ENCODE data around the gene CBARP. TPM values are rescaled to one million over a fixed set of nuclear protein-coding genes. Genes with fewer than 3 reads are reported as not detected.

The CBARP gene
- total RNA-seq, 4 donors from 2014 or later, result 0.58 to 1.0 (median 0.99) TPM; not detected in 1

DNA sequence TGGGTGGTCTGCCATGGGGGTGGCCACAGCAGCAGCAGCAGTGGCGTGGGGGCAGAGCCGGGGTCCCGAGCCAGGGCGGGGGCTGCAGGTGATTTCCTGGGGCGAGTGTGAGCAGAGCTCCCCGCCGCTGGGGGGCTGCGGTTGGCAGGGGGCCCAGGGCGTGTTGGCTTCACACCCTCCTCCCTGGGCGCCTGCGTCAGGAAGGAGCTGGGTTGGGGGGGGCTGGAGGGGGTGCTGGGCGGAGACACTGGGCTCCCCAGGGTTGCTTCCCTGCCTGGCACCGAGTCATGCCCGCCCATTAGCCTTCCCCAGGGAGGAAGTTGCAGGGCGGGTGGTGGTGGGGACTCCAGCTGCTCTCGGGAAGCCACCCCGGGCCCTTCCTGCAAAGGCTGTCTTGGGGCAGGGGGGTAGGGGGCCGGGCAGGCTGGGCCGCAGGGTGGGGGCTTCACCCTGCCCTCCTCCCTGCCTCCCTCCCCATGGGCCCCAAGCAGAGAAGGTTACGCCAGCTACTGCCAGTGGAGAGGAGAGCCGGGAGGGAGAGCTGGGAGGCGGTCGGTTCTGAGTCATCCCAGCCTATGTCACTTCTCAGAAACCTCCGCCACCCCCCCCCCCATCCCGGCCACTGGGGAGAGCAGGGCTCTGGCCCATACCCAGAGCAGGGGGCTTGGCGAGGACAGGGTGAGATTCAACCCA, 15.2 kb upstream of the CBARP start:
- WGBS, result 0% methylated on average over 7 of the region's 26 CpGs
- TF ChIP-seq POLR2A (IDR thresholded peaks at IDR 0.05; ENCODE audit: low read depth) (no peak), EP300 (IDR thresholded peaks at IDR 0.05) (peak; percentile 29), POLR2AphosphoS5 (IDR thresholded peaks at IDR 0.05) (peak; percentile 48 to 77)
- TF ChIP-seq, protein P1, sequence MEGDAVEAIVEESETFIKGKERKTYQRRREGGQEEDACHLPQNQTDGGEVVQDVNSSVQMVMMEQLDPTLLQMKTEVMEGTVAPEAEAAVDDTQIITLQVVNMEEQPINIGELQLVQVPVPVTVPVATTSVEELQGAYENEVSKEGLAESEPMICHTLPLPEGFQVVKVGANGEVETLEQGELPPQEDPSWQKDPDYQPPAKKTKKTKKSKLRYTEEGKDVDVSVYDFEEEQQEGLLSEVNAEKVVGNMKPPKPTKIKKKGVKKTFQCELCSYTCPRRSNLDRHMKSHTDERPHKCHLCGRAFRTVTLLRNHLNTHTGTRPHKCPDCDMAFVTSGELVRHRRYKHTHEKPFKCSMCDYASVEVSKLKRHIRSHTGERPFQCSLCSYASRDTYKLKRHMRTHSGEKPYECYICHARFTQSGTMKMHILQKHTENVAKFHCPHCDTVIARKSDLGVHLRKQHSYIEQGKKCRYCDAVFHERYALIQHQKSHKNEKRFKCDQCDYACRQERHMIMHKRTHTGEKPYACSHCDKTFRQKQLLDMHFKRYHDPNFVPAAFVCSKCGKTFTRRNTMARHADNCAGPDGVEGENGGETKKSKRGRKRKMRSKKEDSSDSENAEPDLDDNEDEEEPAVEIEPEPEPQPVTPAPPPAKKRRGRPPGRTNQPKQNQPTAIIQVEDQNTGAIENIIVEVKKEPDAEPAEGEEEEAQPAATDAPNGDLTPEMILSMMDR (IDR thresholded peaks at IDR 0.05), result peak in 1 of 3 experiments; percentile 30
- DNase-seq (ENCODE audit: extremely low spot score), result peak; percentile 98
- Histone ChIP-seq H3K27ac (replicated peaks in 1 of 4) (peak overlapping the region; percentile 99 to 100 (median 100)), H3K4me1 (peaks cover 52 to 81% (median 73%) of the 10 kb centered on the region in 4 donors), H3K9me3 (no peaks in the 10 kb centered on the region), H3K27me3 (peaks cover 0 to 3% (median 0%) of the 10 kb centered on the region in 4 donors), H3K4me3 (peak overlapping the region; percentile 77 to 89 (median 82)), H3K36me3 (peaks cover 36 to 68% (median 61%) of the 10 kb centered on the region in 4 donors)
- intact Hi-C loops (cut with DNase I), result no loop called here

DNA sequence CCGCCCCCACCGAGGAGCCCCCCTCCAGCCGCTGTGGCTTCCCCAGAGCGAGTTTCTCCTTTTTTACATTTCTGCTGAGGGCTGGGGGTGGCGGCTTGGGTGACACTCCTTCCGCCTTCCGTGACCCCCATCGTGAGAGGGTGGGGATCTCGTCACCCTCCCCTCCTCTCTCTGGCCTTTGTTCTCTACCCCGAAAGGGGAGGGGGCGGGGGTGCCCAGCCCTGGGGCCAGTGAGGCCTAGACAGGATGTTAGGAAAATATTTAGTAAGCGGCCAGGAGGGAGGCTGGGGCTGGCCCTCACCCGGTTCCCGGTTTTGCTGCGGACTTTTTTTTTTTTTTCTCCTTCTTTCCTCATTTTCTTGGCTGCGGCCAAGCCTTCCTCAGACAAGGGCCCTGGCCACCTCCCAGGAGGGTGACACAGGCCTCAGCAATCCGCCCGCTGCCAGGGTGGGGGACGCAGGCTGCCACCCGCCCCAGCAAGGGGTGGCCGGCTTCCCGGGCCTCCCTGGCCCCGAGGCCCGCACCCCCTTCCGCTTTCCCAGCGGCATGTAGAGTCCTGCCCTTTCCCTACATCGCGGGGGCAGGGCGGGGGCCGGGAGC, 14.5 kb upstream of the CBARP start:
- DNase-seq (ENCODE audit: extremely low spot score), result peak; percentile 98
- Histone ChIP-seq H3K4me3 (peak overlapping the region; percentile 77 to 89 (median 82)), H3K27ac (replicated peaks in 1 of 4) (peak overlapping the region; percentile 99 to 100 (median 100)), H3K36me3 (peaks cover 36 to 62% (median 55%) of the 10 kb centered on the region in 4 donors), H3K27me3 (peaks cover 0 to 3% (median 0%) of the 10 kb centered on the region in 4 donors), H3K9me3 (no peaks in the 10 kb centered on the region), H3K4me1 (peaks cover 52 to 81% (median 73%) of the 10 kb centered on the region in 4 donors)
- WGBS, result 0% methylated on average over 20 of the region's 30 CpGs
- intact Hi-C loops (cut with DNase I), result no loop called here
- TF ChIP-seq POLR2A (IDR thresholded peaks at IDR 0.05; ENCODE audit: low read depth), result no peak
- TF ChIP-seq, protein P1 (IDR thresholded peaks at IDR 0.05), result no peak
- peak; percentile 77 to 80 for TF ChIP-seq POLR2AphosphoS5 (IDR thresholded peaks at IDR 0.05)

DNA sequence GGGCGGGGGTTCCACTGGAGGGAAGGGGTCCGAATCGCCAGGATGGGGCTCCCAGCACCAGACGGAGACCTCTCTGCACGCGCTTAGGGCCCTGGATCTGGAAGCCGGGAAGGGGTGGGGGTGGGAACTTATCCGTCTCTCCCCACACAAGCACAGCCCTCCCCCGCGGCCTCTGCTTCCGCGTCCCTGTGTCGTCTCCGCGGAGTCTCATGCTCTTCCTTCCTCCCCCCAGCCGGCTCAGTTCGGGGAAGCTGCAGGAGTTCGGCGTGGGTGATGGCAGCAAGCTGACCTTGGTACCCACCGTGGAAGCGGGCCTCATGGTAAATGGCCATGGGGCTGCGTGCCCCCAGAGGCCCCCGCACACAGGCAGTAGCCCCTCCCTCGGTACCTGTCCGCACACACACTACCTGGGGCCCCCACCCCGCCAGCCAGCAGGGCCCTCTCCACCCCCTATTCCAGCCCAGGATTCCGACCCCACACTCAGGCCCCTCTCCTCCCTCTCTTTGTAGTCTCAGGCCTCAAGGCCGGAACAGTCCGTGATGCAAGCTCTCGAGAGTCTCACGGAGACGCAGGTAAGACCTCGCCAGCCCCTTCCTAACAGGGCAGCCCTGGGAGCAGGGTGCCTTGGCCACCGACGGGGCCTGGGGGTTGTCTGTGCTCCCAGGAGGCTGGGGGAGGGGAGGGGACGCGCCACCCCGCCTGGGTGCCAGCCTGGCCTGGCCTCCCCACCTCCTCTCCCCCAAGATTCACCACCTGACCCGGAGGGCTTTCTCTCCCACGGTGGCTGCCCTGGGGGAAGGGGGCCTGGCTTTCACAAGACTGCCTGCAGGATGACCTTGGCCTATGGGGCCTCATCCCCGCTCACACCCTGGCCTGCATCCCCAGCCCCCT, 13.8 kb upstream of the CBARP start:
- Histone ChIP-seq H3K4me3 (peak overlapping the region; percentile 77 to 89 (median 82)), H3K4me1 (peaks cover 52 to 81% (median 71%) of the 10 kb centered on the region in 4 donors), H3K27ac (replicated peaks in 1 of 4) (peak overlapping the region; percentile 99 to 100 (median 100)), H3K27me3 (peaks cover 0 to 3% (median 0%) of the 10 kb centered on the region in 4 donors), H3K36me3 (peaks cover 31 to 55% (median 47%) of the 10 kb centered on the region in 4 donors), H3K9me3 (no peaks in the 10 kb centered on the region)
- intact Hi-C loops (cut with DNase I), result no loop called here
- DNase-seq (ENCODE audit: extremely low spot score), result no peak
- WGBS, result 3% methylated on average over 4 of the region's 41 CpGs
- TF ChIP-seq EP300 (IDR thresholded peaks at IDR 0.05), result no peak
- TF ChIP-seq, protein P1 (IDR thresholded peaks at IDR 0.05), result no peak
- TF ChIP-seq POLR2AphosphoS5 (IDR thresholded peaks at IDR 0.05), result peak in 1 of 2 donors; percentile 54
- no peak for TF ChIP-seq POLR2A (IDR thresholded peaks at IDR 0.05; ENCODE audit: low read depth)

DNA sequence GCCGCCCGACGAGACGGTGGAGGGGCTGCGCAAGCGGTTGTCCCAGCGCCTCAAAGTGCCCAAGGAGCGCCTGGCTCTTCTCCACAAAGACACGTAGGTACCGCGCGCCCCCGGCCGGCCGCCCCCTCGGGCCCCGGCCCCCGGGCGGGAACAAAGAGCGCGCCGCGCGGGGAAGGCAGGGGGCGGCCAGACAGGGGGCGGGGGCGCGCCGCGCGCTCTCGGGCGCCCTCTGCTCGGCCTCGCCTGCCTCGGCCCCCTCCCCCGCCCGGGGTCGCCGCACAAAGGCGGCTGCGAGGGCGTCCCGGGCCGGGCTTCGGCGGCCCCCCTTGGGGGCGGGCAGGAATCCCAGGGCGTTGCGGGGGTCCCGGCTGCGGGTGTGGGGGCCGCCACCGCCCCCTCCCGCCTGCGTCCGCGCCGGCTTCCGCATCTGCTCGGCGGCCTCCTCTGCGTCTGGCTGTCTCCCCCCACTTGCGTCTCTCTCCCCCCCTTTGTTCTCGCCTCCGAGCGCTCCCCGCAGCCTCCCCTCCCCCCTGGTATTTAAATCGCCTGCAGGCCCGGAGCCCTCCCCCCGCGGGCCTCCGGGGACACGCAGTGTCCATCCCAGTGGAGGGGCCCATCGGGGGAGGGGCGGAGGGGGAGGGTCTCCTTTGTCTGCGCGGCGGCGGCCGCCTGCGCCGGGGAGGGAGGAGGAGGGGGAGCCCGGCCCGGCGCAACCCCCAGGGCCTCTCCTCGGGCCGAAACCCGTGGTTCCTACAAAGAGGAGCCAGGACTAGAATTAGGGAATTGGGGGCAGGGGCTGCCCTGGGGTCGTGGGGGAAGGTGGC, 12.8 kb upstream of the CBARP start:
- H3K4me3 ChIP-seq, result peak overlapping the region; percentile 77 to 89 (median 82)
- no peaks in the 10 kb centered on the region for H3K9me3 ChIP-seq
- intact Hi-C loops (cut with DNase I), result no loop called here
- H3K36me3 ChIP-seq, result peaks cover 21 to 45% (median 39%) of the 10 kb centered on the region in 4 donors
- peak overlapping the region; percentile 99 to 100 (median 100) for H3K27ac ChIP-seq (replicated peaks in 1 of 4)
- peaks cover 0 to 3% (median 0%) of the 10 kb centered on the region in 4 donors for H3K27me3 ChIP-seq
- 0% methylated on average over 4 of the region's 90 CpGs for WGBS
- DNase-seq (ENCODE audit: extremely low spot score), result no peak
- peaks cover 52 to 81% (median 71%) of the 10 kb centered on the region in 4 donors for H3K4me1 ChIP-seq
- TF ChIP-seq, protein P1 (IDR thresholded peaks at IDR 0.05), result no peak
- TF ChIP-seq POLR2AphosphoS5 (IDR thresholded peaks at IDR 0.05), result peak in 1 of 2 donors; percentile 3

All from esophagus muscularis mucosa (tissue), 4 donors.